NCI-H524 treated with DMSO at 0.1 percent for 48 hours (cell line): Measurements from ENCODE around the gene TNNT3.

Source experiments
- DNase-seq: peaks from one replicate; lab custom pipeline; 2025; lab: John Stamatoyannopoulos, UW

Gene TNNT3

DNA sequence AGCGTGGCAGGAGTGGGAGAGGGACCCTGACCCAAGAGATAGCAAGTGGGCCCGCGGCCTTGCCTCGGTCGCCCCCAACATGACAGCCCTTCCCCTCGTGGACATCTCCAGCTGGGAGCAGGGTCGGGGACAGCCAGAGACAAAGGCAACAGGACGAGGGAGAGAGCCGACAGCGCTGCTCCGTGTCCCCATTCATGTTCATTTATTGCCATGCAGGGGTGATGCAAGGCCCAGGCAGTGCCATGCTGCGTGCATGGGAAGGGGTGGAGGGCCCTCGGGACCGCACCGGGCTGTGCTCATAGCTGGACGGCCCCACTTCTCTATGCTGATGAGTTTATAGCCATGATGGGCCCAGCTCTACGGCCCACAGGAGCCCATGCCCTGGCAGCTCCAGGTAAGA lies 40.3 kb downstream of the TNNT3 start:
- DNase-seq = no peak

DNA sequence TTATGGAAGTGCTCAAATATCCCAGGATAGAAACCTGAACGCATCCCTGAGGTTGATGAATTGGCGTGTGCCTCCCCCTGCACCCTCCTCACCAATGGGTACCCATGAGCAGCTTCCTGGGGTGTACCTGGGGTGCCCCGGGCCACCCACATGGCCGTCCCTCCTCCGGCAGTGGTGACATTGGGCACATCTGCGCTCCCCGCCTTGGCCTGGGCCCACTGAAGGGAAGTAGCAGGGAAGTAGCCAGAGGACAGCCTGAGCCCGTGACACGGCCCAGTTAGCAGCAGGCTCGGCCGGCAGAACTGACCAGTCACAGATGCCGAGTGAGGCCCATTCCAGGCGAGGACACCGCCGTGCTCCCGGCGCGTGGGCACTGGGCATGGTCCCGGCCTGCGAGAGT lies 44.4 kb downstream of the TNNT3 start:
- DNase-seq = no peak

DNA sequence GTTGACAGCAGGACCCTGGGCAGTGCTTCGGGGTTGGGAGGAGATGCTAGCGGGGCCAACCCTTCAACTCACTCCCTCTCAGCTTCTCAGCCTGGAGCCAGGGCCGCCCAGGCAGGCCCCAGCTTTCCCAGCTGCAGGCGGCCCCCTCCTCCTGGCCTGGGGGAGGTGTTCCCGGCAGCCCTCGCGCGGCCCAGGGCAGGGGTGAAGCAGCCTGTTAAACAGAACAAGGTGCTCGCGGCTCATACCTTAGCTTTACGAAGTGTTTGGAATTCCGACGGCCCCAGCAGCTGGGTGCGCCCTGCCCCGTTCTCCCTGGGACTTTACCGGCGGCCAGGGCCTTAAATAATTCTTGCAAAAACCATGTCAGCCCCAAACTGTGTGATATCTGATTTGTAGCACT lies 44.8 kb downstream of the TNNT3 start:
- DNase-seq = no peak

DNA sequence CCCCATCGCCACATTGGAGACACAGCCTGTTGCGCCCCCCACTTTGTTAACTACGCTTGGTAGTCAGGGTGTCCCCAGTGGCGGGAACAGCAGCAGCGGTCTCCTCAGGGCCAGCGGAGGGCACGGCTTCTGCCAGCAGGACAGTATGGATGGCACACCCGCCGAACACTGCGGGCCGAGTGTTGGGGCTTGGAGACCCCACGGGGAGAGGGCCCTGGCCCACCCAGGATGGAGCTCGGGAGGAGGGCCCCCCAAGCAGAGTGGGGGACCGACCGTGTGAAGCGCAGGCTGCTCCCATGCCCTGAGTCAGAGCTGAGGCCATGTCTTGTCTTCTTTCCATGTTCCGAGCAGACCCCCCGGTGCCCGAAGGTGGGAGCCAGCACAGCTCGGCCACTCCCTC lies 45.5 kb downstream of the TNNT3 start:
- DNase-seq = no peak

DNA sequence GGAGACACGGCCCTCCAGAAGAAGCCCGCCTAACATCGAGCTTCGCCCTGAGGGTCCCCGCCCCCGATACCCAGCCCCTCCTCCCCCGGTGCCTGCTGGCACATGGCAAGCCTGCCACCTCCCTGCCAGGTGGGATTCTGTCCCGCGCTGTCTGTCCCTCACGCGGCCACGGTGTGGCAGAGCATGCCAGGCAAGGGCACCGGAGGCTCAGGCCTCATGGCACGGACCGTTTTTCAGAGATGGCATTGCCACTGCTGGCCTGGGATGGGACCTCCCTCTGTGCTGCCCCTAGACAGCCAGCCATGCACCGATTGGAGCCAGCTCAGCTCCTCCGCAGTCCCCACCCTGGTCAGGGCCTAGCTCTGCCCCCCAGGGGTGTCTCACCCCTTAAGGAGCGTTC lies 47.0 kb downstream of the TNNT3 start:
- DNase-seq = no peak

DNA sequence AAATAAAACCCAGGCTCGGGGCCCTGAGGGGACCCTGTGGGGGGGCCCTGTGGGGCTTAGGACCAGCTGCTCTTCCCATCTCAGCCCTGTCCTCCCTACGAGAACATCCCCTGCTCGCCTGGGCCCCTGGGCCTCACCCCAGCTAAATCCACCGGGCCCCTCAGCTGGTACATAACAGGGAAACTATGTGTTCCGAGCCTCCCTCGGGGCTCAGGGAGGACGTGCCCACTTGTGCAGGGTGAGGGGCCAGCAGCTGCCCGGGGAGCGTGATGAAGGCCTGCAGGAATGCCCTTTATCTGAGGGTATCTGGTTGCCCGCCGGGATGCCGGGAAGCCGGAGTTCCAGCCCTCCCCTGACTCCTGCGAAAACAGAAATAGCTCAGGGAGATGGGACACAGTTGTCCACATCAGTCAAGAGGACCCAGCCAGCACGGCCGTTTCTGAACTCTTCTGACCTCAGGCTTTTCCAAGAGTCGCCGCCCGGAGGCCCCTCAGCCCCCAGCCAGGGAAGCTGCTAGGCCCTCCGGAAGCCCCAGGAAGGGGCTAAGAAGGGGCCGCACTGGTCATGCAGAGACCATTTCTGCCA lies 48.2 kb downstream of the TNNT3 start:
- no peak for DNase-seq

DNA sequence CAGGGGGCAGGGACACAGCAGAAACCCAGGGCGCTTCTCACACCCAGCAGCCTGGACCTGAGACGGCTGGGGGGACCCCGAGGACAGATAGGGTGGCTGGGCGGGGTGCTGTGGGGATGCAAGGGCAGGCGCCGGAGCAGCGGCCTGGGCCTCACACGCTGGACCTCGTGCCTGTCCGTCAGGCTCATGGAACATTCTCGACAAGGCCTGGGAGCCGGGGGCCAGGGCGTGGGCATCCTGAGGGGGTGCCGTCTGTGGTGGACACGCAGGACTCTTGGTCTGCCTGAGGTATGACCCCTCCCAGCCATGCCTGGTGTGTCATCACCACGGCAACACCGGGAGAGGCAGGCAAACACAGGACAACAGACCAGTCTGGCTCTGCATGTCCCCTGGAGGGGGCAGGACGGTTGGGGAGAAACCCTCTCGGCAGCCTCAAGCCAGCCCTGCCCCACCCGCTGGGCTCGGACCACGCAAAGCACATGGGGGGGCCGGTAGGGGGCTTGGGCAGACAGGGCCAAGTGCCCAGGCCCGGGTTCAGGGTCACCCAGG lies 49.0 kb downstream of the TNNT3 start:
- no peak for DNase-seq

DNA sequence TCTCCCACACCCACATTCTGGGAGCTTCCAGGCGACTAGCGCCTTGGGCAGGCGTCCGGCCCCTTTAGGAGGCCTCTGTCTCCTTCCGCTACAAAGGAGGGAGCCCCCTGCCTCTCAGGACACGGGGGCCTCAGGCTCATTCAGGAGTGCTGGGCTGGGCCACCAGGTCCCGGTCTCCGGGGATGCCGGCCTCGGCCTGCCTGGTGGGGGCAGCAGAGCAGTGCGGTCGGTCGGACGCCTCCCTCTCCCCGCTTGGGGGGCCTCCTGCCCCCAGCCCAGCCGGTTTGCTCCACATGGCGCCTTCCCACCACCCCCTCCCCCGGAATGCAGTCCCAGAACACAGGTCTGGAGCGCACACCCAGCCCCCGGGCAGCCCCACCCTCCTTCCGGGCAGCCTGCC lies 49.5 kb downstream of the TNNT3 start:
- no peak for DNase-seq

DNA sequence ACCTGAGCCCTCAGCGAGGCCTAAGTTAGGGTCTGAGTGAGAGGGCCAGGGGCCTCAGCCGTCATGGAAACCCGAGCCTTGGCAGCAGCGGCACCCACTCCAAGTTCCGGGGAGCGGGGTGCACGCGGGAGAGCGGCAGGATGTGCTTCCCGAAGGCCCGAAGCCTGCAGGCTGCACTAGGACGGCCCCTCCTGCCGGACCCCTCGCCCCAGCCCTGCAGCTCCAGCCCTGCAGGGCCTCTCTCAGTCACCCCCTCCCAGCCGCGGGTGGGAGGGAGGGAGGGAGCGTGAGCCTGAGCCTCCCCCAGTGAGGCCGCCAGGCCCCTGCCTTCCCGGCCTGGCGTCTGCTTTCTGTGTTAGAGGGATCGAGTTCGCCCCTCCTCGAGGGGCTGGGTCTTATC lies 50.3 kb downstream of the TNNT3 start:
- no peak for DNase-seq

DNA sequence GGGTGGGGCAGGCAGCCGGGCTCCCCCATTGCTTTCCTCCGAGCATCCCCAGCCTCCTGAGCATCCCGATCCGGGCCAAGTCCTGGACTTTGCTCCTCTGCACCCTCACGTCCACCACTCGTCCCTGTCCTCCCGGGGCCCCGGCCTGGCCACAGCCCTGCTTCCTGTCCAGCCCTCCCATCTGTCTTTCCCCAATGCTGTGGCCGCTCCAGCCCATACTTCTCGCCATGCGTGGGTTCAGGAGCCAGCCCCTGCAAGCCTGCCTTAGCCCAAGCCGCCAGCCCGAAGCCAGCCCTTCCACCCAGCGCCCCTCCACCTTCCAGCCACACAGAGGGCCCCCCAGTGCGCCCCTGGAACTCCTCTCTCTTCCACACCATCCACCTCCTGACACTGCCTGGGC lies 51.5 kb downstream of the TNNT3 start:
- DNase-seq = no peak

DNA sequence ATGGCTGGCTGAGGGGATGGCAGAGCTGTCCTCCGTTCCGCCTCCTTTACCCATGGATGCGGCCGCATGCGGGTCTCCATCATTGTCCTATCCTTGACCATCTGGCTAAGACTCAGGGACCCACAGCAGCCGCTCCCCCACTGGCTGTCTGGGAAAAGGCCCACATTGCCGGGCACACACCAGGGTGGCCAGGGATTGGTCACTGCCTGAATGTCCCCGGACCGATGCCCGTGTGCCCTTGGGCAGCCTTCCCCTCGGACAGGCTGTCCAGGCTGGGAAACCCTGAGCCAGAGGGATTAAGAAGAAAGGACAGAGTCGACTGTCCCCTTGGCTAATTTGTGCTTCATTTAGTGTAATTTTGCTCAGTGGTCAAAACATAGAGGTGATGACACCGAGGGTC lies 55.7 kb downstream of the TNNT3 start:
- DNase-seq = no peak

DNA sequence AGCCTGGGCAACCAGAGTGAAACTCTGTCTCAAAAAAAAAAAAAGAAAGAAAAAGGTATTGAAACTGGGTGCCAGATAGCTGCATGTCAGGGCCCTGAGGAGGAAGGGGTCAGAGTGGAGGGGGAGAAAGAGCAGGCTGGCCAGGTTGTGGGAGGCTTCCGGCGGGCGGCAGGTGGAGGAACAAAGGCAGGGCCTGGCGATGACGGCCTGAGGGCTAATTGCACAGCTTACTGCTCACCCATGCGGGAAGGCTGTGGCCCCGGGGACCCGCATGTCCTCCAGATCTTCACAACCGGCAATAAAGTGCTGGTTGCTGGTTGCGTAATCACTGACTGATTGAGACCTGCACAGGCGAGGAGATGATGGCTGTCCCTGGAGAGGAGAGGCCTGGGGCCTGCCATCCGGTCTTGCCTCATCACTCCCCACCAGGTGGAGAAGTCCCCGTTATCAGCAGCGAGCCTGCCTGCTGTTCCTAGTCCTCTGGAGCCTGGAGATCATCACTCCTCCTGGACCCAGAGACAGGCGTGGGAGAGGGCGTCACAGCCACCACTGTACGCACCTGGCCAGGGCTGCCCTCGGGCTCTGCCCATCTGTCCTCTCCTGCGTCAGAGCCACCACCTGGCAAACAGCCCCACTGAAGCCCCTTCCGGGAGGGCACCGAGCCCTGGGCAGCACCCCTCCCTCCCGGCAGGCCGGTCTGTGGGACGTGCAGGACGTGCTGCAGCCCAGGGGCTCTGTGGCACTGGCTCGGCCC lies 59.4 kb downstream of the TNNT3 start:
- no peak for DNase-seq

DNA sequence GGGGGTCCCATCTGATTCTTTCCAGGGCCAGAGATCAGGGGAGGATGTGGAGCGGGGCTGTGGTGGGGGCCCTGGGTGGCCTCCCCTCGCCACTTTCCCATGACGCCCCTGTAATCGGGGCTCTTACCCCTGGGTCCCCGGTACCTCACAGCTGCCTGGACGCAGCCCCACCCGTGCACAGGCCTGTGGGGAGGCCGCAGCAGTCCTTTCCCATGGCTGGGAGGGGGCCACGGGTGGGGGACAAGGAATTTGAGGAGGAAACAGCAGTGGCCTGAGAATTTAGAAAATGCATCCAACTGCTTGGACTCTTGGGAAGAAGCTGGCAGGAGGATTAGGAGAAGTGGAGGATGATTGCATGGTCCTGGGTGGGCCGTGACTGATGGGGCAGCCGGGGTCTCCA lies 60.1 kb downstream of the TNNT3 start:
- no peak for DNase-seq

DNA sequence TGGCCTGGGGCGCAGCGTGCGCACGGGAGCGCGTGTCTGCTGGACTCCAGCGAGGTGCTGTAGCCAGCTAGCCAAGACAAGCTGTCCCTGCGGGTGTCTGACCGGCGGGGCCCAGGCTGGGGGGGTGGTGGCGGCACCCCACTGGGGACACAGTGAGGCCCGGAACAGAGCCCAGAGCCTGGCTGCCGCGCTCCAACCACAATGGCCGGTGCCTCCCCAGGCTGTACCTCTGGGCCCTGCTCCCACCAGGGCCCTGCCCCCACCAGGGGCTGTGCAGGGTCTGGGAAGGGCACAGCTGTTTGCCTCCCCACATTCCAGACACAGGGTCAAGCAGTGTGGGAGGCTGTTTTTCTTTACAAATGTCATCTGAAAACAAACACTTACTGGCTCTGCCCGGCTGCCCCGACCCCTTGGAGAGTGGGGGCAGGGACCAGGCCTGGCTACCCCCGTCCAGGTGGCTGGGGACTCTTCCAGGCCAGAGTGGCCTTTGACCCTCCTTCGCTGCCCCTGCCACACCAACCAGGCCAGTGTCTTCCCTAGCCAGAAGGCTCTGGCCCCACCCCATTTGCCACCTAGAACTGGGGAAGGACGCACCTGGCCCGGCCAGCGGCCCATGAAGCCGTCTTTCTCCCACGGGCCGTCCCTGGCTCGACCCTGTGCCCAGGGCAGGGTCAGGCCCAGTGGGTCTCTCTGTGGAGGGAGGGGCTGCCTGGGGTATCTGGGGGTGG lies 63.5 kb downstream of the TNNT3 start:
- no peak for DNase-seq

DNA sequence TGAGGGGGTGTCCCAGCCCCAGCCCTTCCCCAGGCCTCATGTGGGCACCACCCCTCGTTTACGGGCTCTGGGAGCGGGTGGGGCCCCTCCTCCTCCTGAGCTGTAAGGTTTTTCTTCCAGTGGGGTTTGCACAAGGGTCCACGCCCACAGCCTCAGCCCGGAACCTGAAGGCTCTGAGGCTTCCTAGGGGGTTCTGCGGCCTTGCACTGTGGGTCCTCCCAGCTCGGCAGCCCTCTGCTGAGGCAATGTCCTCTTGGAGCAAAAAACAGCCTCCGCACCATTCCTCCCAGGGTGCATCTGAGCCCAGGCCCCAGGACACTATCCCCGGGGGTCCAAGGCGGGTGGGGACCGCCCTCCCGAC lies 64.1 kb downstream of the TNNT3 start:
- DNase-seq = no peak

DNA sequence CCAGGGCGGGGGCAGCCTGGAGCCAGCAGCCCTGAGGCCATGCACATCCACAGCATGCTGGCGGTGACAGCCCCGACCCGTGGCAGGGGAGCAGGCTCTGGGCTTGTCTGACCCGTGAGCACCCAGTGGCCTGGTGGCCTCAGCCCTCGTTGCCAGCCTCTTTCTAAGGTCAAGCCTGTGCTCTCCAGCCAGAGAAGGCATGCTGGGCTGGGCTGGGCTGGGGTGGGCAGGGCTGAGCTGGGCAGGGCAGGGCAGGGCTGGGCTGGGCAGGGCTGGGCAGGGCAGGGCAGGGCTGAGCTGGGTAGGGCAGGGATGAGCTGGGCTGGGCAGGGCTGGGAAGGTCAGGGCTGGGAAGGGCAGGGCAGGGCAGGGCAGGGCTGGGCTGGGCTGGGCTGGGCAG lies 67.5 kb downstream of the TNNT3 start:
- DNase-seq = no peak

DNA sequence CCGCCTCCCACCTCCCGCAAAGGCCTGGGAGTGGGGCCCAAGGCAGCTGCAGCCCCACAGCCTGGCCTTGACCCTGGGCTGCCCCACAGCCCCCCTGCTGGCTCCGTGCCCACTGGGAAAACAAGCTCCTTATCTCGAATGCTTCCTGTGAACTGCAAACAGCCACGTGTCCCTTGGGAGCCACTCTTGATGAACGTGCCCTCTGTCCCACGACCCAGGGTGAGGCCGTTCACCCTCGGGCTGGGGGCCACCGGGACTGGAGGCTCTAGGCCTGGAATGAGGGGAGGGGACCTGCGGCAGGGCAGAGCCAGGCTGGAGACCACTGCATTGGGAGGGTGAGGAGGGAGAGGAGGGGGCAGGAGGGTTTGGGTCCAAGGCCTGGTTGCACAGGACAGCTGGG lies 68.7 kb downstream of the TNNT3 start:
- no peak for DNase-seq
